Measurements from ENCODE around the gene SP3.

The SP3 gene

GRCh38 chr2:173865971-173866873 lies 99.0 kb downstream of the SP3 start:
- H3K27me3 Mint-ChIP-seq, result peaks cover 4% of the 10 kb centered on the region
- H3K36me3 Mint-ChIP-seq (ENCODE audit: low read depth), result no peaks in the 10 kb centered on the region
- H3K4me1 Mint-ChIP-seq, result no peaks in the 10 kb centered on the region
- no peak for DNase-seq
- H3K27ac Mint-ChIP-seq, result no peak overlapping the region
- no peak overlapping the region for H3K4me3 Mint-ChIP-seq
- ATAC-seq, result no peak
- H3K9me3 Mint-ChIP-seq, result no peaks in the 10 kb centered on the region

DNA sequence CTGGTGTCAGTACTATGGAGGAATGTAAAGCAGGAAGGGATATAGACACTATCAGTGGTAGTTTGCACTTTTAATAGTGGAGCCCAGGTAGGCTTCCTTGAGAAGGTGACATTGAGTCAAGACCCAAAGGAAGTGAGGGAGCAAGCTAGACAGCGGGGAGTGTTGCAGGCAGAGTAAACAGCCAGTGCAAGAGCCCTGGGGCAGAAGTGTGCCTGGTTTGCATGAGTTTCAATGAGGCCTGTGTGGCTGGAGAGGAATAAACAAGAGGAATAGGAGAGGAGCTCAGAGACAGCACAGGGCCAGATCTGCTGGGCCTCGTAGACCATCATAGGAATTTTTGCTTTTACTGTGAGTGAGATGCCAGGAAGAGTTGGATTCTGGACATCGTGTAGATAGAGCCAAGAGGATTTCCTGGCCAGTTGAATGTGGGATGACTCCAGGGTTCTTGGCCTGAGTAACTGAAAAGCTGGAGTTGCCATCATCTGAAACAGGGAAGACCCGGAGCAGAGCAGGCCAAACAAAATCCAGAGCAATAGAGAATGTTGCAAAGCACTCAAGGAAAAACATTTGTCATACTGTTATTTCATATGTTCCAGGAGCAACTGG lies 102.5 kb downstream of the SP3 start:
- Mint-ChIP-seq H3K4me3 (no peak overlapping the region), H3K27ac (no peak overlapping the region), H3K9me3 (no peaks in the 10 kb centered on the region), H3K4me1 (no peaks in the 10 kb centered on the region), H3K27me3 (peaks cover 10% of the 10 kb centered on the region), H3K36me3 (ENCODE audit: low read depth) (no peaks in the 10 kb centered on the region)
- ATAC-seq (no peak), DNase-seq (no peak)

- no peaks in the 10 kb centered on the region for H3K4me1 Mint-ChIP-seq
- ATAC-seq (no peak), DNase-seq (no peak)
- no peak overlapping the region for H3K4me3 Mint-ChIP-seq
- no peaks in the 10 kb centered on the region for H3K36me3 Mint-ChIP-seq (ENCODE audit: low read depth)
- H3K27me3 Mint-ChIP-seq, result peaks cover 7% of the 10 kb centered on the region
- H3K9me3 Mint-ChIP-seq, result no peaks in the 10 kb centered on the region
- no peak overlapping the region for H3K27ac Mint-ChIP-seq
These were observed 104.6 kb downstream of the SP3 start for GRCh38 chr2:173860566-173860965.

- no peak overlapping the region for H3K27ac Mint-ChIP-seq
- no peaks in the 10 kb centered on the region for H3K9me3 Mint-ChIP-seq
- no peaks in the 10 kb centered on the region for H3K36me3 Mint-ChIP-seq (ENCODE audit: low read depth)
- peaks cover 7% of the 10 kb centered on the region for H3K27me3 Mint-ChIP-seq
- H3K4me1 Mint-ChIP-seq, result no peaks in the 10 kb centered on the region
- H3K4me3 Mint-ChIP-seq, result no peak overlapping the region
- ATAC-seq, result no peak
- DNase-seq, result no peak
These were observed 105.1 kb downstream of the SP3 start for GRCh38 chr2:173860082-173860481.

DNA sequence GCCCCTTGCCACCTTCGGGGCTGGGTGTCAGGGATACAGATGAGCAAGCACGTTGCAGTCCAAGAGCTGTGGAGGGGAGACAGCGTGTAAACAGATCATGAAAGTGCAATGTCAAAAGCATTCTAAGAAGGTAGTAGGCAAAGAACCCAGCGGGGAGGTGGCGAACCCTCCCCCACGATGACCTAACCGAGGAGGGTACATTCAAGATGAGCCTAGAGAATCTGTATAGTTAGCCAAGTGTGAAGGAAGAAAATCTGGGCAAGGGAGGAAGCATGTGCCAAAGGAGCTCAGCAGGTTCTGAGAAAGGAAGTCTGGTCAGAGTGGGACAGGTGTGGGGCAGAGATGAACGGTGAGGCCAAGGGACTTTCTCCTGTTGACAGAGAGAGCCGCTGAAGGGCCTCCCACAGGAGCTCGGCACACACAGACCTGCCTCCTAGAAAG lies 106.9 kb downstream of the SP3 start:
- Mint-ChIP-seq H3K36me3 (ENCODE audit: low read depth) (no peaks in the 10 kb centered on the region), H3K27me3 (peaks cover 7% of the 10 kb centered on the region), H3K9me3 (no peaks in the 10 kb centered on the region), H3K4me3 (no peak overlapping the region), H3K27ac (no peak overlapping the region), H3K4me1 (no peaks in the 10 kb centered on the region)
- DNase-seq (no peak), ATAC-seq (no peak)

Measured in activated naive CD8-positive, alpha-beta T cell treated with anti-CD3 and anti-CD28 coated beads, Interleukin-2, amount 50 U/mL, for 24 hours (primary cell).